Pulmonary artery endothelial cell (primary cell): ENCODE measurements around the gene GNG5. TPM values are rescaled to one million over a fixed set of nuclear protein-coding genes. Genes with fewer than 3 reads are reported as not detected.
"Not testable (repeated sequence)": the region's sequence is repeated elsewhere in the genome, so short reads cannot be mapped to it uniquely, and the experiment has no call there.

Experiments
- DNase-seq: peaks from one replicate; pipeline ENCODE4 v3.0.0-alpha.2; 2011; ENCODE audit warnings: low read depth, low spot score
- total RNA-seq: library from RNA; depleted of rRNA; stranded (reverse); fragments of >200 nt; gene quantifications from 2 replicates; pipeline ENCODE4 v1.2.3, GENCODE V29; 2014

The GNG5 gene
- total RNA-seq, 1 donor from 2014 or later: 17.2 TPM

DNA sequence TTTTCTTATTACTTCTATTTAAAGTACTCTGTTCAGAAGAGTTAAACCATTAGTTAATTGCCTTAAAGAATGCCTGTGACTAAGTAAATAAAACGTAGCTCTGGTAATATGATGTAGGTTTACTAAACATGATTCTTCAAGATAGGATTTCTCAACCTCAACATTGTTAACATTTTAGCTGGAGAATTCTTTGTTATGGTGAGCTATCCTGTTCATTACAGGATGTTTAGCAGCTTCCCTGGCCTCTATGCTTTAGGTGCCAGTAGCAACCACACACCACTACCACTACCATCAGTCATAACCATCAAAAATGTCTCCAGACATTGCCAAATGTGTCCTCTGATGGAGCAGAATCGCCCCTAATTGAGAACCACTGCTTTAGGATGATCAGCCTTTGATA lies 16.6 kb downstream of the GNG5 start:
- DNase-seq: no peak

- DNase-seq: no peak
These were observed 18.3 kb downstream of the GNG5 start for GRCh38 chr1:84488107-84488506.

GRCh38 chr1:84481317-84481716 lies 25.1 kb downstream of the GNG5 start:
- DNase-seq: no peak

DNA sequence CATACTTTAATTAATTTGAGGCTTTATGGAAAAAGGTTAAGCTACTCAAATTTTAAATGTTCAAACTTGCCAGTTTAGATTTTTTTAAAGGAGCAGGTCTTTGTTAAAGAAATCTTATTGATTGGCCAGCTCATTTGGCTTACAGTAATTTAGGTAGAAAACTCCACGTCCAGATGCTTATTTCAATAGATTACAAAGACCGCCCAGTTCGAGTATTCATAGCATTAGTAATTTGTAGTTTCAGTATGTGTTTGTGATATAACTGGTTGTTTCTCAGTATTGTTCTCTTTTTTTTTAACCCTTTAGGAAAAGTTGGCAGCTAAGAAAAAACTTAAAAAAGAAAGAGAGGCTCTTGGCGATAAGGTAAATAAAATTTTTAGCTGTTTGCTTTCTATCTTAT lies 25.7 kb downstream of the GNG5 start:
- no peak for DNase-seq

GRCh38 chr1:84479998-84480397 lies 26.4 kb downstream of the GNG5 start:
- no peak for DNase-seq

DNA sequence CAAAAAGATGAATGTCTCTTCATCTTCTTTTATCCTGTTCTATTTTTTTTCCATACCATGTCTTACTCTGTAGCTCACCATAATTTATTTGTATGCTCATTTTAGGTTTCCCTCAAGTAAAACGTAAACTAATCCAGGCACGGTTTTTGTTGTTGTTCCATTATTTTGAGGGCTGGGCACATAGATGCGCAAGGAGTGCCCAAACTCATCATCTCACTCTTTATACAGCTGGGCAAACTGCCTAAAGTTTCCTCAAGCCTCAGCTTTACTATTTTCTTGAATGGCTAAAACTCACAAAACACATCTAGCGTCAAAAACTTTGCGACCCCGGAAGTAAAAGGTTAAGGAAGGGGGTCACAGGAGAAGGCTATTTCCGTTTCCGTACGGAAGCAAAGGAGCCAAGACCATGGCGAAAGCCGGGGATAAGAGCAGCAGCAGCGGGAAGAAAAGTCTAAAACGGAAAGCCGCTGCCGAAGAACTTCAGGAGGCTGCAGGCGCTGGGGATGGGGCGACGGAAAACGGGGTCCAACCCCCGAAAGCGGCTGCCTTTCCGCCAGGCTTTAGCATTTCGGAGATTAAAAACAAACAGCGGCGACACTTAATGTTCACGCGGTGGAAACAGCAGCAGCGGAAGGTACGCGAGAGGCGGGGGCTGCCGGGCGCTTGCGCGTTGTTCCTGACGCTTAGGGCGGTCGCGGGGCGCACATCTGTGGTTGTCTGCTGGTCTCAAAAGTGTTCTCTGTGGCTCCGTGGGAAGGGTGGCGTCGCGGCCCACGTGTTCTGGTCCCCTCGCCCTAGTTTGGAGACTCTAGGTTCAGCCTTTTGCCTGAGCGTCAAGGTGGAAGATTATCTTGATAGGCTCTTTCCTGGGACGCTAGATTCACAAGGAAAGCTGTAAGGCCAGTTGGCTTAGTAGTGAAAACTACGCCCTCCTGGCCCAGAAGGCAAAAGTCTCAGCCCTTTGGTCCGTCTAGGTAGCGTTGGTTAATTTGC lies 27.2 kb downstream of the GNG5 start, which contains the start of gene RPF1:
RPF1 (plus strand) TSS at position 391 of the 993 bp plus-strand sequence; CDS start at position 407, 16 bp downstream.
- peak; percentile 29 for DNase-seq

GRCh38 chr1:84476225-84476624 lies 30.2 kb downstream of the GNG5 start:
- DNase-seq: no peak

GRCh38 chr1:84467298-84467697 lies 39.1 kb downstream of the GNG5 start:
- no peak for DNase-seq

- DNase-seq: no peak
These were observed 44.3 kb downstream of the GNG5 start for GRCh38 chr1:84462118-84462517.

DNA sequence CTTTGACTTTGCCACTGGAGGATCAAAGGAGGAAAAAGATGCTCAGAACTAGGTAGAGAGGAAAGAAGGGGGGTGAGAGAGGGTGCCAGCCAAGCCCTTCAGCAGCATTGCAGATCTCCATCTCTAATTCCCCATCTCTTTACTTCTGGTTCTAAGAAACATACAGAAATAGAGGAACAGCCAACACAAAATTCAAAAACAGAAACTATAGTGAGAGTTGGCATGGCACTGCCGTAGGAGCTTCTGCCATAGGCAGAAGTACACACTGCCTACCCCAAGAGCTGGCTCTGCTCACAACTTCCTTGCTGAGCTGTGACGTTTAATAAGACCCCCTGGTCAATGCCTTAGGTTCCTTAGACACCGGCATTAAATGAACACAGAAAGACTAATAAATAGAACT lies 53.9 kb downstream of the GNG5 start:
- DNase-seq: no peak

DNA sequence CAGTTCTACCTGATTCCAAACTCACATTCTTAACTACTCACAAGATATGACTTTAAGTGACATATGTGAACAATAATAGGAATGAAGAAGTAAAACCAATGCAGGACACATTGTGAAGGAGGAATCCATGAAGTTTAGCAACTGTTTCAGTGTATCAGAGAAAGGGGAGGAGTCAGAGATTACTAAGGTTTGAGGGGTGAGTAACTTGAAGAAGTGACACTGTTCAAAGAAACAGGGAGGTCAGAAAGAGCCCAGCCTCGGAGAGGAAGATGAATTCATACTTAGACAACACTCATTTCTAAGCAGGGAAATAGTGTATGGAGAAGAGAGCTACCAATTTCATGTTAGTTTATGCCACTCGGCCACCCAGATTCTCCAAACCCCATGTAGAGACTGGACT lies 55.5 kb downstream of the GNG5 start:
- DNase-seq: no peak

DNA sequence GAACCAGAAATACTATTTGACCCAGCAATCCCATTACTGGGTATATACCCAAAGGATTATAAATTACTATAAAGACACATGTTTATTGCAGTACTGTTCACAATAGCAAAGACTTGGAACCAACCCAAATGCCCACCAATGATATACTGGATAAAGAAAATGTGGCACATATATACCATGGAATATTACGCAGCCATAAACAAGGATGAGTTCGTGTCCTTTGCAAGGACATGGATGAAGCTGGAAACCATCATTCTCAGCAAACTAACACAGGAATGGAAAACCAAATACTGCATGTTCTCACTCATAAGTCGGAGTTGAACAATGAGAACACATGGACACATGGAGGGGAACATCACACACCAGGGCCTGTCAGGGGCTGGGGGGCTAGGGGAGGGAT lies 57.7 kb downstream of the GNG5 start:
- DNase-seq: not testable (repeated sequence)

Other genes starting within 250 kb of the GNG5 start
- 2.6 and 3.2 TPM in 2 replicates for gene SAMD13, start 204.9 kb downstream of the GNG5 start, total RNA-seq
- not detected in 2 replicates for gene DNASE2B, start 108.1 kb downstream of the GNG5 start, total RNA-seq
- gene RPF1, start 27.3 kb downstream of the GNG5 start, total RNA-seq: 35.4 and 42.9 TPM in 2 replicates
- gene SPATA1, start 195 bp downstream of the GNG5 start, total RNA-seq: 0.66 and 0.95 TPM in 2 replicates
- gene CTBS, start 67.9 kb upstream of the GNG5 start, total RNA-seq: 5.9 and 6.3 TPM in 2 replicates
- 8.3 and 12.3 TPM in 2 replicates for gene SSX2IP, start 183.9 kb upstream of the GNG5 start, total RNA-seq